ENCODE data around the gene LCE2C.
"Not testable (repeated sequence)": the region's sequence is repeated elsewhere in the genome, so short reads cannot be mapped to it uniquely, and the experiment has no call there.

The LCE2C gene

GRCh38 chr1:152674983-152675382 lies at the start of gene LCE2C:
Gene LCE2C (plus strand): TSS chr1:152675279. CDS start chr1:152676016, 737 bp downstream.
- DNase-seq (ENCODE audit: low spot score), result not testable (repeated sequence)

GRCh38 chr1:152626744-152627143 lies 48.3 kb upstream of the LCE2C start:
- no peak for DNase-seq (ENCODE audit: low spot score)

GRCh38 chr1:152630596-152630995 lies 44.5 kb upstream of the LCE2C start:
- no peak for DNase-seq (ENCODE audit: low spot score)

GRCh38 chr1:152640351-152640750 lies 34.7 kb upstream of the LCE2C start:
- no peak for DNase-seq (ENCODE audit: low spot score)

- no peak for DNase-seq (ENCODE audit: low spot score)
Observed at GRCh38 chr1:152643945-152644344, 31.1 kb upstream of the LCE2C start.

DNA sequence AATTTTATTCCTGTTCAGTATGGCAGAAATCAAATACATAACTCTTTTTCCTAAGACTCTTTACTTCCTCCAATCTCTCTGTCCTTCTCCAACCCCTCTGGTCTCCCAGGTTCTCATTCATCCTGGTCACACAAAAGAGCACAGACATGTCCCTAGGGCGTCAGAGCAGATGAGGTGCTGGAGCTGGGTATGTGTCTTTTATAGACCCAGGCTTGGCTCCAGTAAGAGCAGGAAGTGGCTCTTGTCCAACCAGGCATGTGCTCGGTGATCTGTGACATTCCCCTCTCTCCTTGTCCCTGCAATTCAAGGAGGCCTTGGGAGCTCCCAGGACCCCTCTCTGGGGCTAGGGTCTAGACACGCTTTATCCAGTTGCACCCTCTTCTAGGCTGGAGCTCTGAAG lies 29.9 kb upstream of the LCE2C start:
- no peak for DNase-seq (ENCODE audit: low spot score)

DNA sequence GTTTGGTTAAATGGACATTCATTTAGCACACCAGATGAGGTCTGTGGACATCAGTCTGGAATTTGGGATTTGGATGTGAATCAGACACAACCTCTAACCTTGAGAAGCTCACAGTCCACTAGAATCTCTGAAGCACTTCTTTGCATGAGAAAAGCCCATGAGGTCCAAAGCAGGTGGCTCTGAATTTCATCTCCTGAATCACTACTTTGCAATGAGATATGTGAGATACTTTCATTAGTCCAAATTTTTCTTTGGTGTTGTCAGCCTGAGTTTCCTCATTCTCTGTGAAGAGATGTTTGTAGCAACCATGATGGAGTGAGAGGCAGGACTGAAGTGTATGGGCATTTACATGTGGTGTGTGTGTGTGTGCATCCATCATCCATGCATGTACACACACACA lies 28.4 kb upstream of the LCE2C start:
- DNase-seq (ENCODE audit: low spot score), result no peak

GRCh38 chr1:152654110-152654509 lies 21.0 kb upstream of the LCE2C start:
- peak; percentile 20 for DNase-seq (ENCODE audit: low spot score)

- no peak for DNase-seq (ENCODE audit: low spot score)
Observed at GRCh38 chr1:152656459-152656858, 18.6 kb upstream of the LCE2C start.

DNA sequence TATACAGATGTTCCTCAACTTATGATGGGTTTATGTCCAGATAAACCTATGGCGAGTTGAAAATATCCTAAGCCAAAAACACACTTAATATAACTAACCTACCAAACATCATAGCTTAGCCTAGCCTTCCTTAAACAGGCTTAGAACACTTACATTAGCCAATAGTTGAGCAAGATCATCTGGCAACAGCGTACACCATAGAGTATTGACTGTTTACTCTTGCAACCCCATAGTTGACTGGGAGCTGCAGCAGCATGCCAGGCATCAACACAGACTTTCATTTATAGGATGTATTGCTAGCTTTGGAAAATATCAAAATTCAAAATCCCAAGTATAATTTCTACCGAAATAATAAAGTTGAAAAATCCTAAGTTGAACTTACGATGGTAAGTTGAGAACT lies 17.4 kb upstream of the LCE2C start:
- DNase-seq (ENCODE audit: low spot score), result no peak

GRCh38 chr1:152658649-152659048 lies 16.4 kb upstream of the LCE2C start:
- DNase-seq (ENCODE audit: low spot score), result no peak

- no peak for DNase-seq (ENCODE audit: low spot score)
Observed at GRCh38 chr1:152663098-152663497, 12.0 kb upstream of the LCE2C start, which contains the start of gene LCE2D. Gene LCE2D (plus strand): TSS chr1:152663380. CDS start chr1:152664106, 726 bp downstream.

- DNase-seq (ENCODE audit: low spot score), result not testable (repeated sequence)
Observed at GRCh38 chr1:152666171-152666570, 8.9 kb upstream of the LCE2C start.

DNA sequence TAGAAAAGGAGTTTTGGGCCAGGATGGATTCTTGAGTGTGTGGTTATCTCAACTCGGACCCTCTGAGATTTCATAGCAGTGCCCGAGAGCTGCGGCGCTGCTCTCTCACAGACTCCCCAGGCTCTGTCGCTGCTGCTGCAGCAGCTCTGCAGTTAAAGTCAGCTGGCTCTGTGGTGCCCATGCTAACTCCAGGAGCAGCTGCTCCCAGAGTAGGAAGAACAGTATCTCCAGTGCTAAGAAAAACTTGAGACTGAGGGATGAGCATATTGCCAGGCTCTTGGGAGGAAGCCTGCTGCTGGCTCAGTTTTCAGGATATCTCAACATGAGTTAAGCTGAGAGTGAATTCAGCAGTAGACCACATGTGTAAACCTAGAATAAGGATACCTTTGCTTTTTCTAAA lies 7.4 kb upstream of the LCE2C start:
- no peak for DNase-seq (ENCODE audit: low spot score)

- no peak for DNase-seq (ENCODE audit: low spot score)
Observed at GRCh38 chr1:152673016-152673415, 2.1 kb upstream of the LCE2C start.

GRCh38 chr1:152679459-152679858 lies 4.4 kb downstream of the LCE2C start:
- no peak for DNase-seq (ENCODE audit: low spot score)

- no peak for DNase-seq (ENCODE audit: low spot score)
Observed at GRCh38 chr1:152681616-152682015, 6.5 kb downstream of the LCE2C start.

DNA sequence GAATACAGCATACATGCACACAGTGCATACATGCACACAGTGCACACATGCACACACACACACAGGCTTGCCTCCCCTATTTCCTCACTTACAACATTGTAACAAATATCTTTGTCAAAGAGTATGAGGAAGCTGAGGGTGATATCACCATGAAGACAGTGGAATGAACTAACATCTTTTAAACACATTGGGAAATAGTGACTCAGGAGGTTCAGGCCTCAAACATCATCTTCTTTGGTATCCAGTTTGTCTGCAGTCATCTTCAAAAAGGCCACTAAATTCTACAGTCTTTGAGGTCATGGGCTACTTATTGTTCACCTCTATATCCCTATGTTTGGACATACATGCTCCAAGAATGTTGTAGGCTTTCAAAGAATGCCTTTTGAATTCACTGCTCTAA lies 8.8 kb downstream of the LCE2C start:
- DNase-seq (ENCODE audit: low spot score), result no peak

GRCh38 chr1:152685823-152686222 lies 10.7 kb downstream of the LCE2C start, which contains the start of gene LCE2B:
Gene LCE2B (plus strand): TSS chr1:152686123. CDS start chr1:152686844, 721 bp downstream.
- DNase-seq (ENCODE audit: low spot score), result not testable (repeated sequence)

DNA sequence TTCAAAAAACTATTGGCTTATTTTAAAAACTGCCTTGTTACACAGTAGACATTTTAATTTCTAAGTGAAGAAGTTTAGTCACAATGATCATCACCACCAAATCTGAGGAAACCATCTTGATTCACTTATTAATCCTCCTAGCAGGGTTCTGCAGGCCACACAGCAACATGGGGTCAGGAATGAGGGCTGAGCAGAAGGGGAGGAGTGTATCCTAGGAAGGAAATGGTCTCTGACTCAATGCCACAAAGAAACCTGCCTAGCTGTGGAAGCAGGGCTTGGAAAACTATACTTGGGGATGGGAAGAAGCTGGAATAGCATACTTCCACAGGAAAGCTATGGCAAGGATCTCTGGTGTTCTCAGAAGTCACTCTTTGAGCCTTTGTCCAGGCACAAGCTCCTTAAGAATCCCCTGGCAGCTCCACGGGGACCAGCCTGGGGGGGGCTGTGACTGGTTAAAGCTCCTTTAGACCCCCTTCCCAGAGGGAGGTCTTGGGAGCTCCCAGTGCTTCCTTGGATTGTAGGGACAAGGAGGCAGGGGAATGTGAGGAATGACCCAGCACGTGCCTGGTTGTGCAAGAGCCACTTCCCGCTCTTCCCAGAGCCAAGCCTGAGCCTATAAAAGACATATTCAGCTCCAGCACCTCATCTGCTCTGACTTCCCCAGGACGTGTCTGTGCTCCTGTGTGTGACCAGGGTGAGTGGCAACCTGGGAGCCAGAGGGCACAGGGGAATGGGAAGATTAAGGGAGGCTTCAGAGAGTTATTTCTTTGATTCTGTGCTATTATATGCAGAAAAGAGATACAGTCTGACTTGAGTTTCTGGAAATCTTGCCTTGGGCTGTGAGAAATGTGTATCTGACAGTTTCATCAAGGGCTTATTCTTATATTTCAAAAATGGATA lies 22.9 kb downstream of the LCE2C start, which contains the start of gene LCE2A:
Gene LCE2A (plus strand): TSS at position 645 of the 900 bp plus-strand sequence. CDS start 557 bp downstream, outside the sequence.
- DNase-seq (ENCODE audit: low spot score), result no peak

GRCh38 chr1:152699746-152700145 lies 24.7 kb downstream of the LCE2C start:
- no peak for DNase-seq (ENCODE audit: low spot score)

DNA sequence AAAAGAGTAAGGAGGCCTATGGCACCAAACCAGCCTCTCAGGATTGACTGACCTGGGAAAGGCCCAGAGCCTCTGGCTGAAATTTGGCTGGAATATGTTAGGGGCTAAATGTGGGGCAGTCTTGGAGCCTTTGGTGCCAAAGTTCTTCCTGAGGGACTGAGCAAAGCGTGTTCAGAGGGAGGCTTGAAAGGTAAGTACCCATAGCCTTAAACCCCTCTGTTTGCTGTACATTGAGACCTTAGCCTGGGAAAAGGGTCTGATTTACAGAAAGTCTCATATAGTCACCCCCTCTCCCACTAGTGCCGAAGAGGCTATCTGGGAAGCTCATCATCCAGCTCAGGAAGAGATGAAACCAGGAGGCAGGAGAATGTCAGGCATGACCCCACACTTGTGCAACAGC lies 32.8 kb downstream of the LCE2C start, which contains the start of gene LCE4A:
Gene LCE4A (plus strand): TSS at position 301 of the 400 bp plus-strand sequence. CDS start 916 bp downstream, outside the sequence.
- DNase-seq (ENCODE audit: low spot score), result no peak

GRCh38 chr1:152718238-152718637 lies 43.2 kb downstream of the LCE2C start:
- no peak for DNase-seq (ENCODE audit: low spot score)
